Measurements from ENCODE around the gene DLL3.

DNA sequence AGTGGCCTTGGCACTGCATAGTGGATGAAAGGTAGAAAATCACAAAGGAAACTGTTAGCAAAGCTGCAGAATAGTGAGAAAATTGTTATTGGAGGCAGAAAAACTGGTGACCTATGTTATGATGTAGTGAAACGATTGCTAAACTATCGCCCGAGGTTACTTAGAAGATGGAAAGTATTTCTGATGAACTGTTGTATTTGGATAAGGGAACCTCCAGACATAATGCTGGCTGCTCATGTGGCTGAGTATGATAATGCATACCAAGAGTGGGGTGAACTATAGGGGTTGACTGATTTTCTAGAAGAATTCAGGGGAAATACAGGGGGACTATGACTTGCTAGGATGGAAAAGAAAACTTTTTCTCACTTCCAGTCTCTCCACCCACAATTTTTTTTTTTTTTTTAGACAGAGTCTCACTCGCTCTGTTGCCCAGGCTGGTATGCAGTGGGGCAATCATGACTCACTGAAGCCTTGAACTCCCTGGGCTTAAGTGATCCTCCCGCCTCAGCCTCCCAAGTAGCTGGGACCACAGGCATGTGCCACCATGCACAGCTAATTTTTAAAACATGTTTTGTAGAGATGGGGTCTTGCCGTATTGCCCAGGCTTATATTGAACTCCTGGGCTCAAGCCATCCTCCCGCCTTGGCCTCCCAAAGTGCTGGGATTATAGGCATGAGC lies 45.6 kb downstream of the DLL3 start:
- TF ChIP-seq, protein P1, sequence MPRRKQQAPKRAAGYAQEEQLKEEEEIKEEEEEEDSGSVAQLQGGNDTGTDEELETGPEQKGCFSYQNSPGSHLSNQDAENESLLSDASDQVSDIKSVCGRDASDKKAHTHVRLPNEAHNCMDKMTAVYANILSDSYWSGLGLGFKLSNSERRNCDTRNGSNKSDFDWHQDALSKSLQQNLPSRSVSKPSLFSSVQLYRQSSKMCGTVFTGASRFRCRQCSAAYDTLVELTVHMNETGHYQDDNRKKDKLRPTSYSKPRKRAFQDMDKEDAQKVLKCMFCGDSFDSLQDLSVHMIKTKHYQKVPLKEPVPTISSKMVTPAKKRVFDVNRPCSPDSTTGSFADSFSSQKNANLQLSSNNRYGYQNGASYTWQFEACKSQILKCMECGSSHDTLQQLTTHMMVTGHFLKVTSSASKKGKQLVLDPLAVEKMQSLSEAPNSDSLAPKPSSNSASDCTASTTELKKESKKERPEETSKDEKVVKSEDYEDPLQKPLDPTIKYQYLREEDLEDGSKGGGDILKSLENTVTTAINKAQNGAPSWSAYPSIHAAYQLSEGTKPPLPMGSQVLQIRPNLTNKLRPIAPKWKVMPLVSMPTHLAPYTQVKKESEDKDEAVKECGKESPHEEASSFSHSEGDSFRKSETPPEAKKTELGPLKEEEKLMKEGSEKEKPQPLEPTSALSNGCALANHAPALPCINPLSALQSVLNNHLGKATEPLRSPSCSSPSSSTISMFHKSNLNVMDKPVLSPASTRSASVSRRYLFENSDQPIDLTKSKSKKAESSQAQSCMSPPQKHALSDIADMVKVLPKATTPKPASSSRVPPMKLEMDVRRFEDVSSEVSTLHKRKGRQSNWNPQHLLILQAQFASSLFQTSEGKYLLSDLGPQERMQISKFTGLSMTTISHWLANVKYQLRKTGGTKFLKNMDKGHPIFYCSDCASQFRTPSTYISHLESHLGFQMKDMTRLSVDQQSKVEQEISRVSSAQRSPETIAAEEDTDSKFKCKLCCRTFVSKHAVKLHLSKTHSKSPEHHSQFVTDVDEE (CRISPR knock-in tag; IDR thresholded peaks at IDR 0.05): no peak
- TF ChIP-seq, protein P2, sequence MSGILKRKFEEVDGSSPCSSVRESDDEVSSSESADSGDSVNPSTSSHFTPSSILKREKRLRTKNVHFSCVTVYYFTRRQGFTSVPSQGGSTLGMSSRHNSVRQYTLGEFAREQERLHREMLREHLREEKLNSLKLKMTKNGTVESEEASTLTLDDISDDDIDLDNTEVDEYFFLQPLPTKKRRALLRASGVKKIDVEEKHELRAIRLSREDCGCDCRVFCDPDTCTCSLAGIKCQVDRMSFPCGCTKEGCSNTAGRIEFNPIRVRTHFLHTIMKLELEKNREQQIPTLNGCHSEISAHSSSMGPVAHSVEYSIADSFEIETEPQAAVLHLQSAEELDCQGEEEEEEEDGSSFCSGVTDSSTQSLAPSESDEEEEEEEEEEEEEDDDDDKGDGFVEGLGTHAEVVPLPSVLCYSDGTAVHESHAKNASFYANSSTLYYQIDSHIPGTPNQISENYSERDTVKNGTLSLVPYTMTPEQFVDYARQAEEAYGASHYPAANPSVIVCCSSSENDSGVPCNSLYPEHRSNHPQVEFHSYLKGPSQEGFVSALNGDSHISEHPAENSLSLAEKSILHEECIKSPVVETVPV (CRISPR knock-in tag; IDR thresholded peaks at IDR 0.05): no peak
- TF ChIP-seq ZC3H10 (CRISPR knock-in tag; IDR thresholded peaks at IDR 0.05) (no peak), ZFP3 (CRISPR knock-in tag; IDR thresholded peaks at IDR 0.05) (no peak), ZNF70 (CRISPR knock-in tag; IDR thresholded peaks at IDR 0.05) (no peak), TCF4 (CRISPR knock-in tag; IDR thresholded peaks at IDR 0.05; ENCODE audit: borderline replicate concordance) (no peak), GLIS3 (CRISPR knock-in tag; IDR thresholded peaks at IDR 0.05) (no peak)
